K562 (cell line): Measurements from ENCODE around the gene COG2. TPM values are rescaled to one million over a fixed set of nuclear protein-coding genes. Genes with fewer than 3 reads are reported as not detected.

Experiments
- ATAC-seq: fragments of 200-7000 bp; cut with Tn5 transposase; 3 replicates; pipeline ENCODE4 v1.9.1; 2020; ENCODE audit warnings: moderate library complexity
- BruUV-seq: library from RNA; stranded (reverse); fragments of 400-500 nt; replicated peaks from 2 replicates; lab custom pipeline; 2021; lab: Mats Ljungman, UMichigan
- CTCF ChIA-PET: fragments of 300-600 bp; formaldehyde crosslinking; extraction: SDS; loops from one replicate; lab custom pipeline; 2021; ENCODE audit warnings: low intra/inter-chr PET ratio; lab: Yijun Ruan, JAX
- POLR2A ChIA-PET: fragments of 300-600, 350-650 bp; sonication (Branson Sonifier 250); formaldehyde crosslinking; extraction: SDS; loops from one replicate; lab custom pipeline; 2021; ENCODE audit warnings: antibody characterized with exemption, inconsistent platforms; lab: Yijun Ruan, JAX
- DNase-seq, 4 experiments: peaks; one replicate each; pipeline versions ENCODE4 v3.0.0 to v3.0.0-alpha.2; 2011 to 2018; ENCODE audit warnings: low spot score in 3 of 4, mixed read lengths in 3 of 4; ENCODE audit errors: extremely low read depth in 1 of 4
- FAIRE-seq: peaks from 2 replicates; lab custom pipeline; 2011; peaks lifted over from hg19 to GRCh38; lab: Jason Lieb, UNC
- H2AFZ ChIP-seq: 2 replicates; pipeline ENCODE4 v1.6.0; 2011; ENCODE audit warnings: low read depth, low read length, control low read depth, inconsistent platforms
- H3K27ac ChIP-seq: fragments of 200-600 bp; 3 replicates; pipeline ENCODE4 v1.8.0; 2011; ENCODE audit warnings: low read depth, mild to moderate bottlenecking, control low read depth, inconsistent platforms, low read length, moderate library complexity, mixed read lengths; ENCODE audit errors: extremely low read depth
- H3K27me3 ChIP-seq, 2 experiments: fragments of 300-600 bp in 1 of 2; 2 replicates in 1 of 2; 3 replicates in 1 of 2; pipeline versions ENCODE4 v1.6.0 to v1.8.0; 2011; ENCODE audit warnings: inconsistent platforms in 2 of 2, low read length in 2 of 2, mild to moderate bottlenecking in 1 of 2, mixed read lengths in 1 of 2, moderate library complexity in 1 of 2; ENCODE audit not compliant: control insufficient read depth in 2 of 2, insufficient read depth in 2 of 2
- H3K36me3 ChIP-seq: fragments of 300-600 bp; 3 replicates; pipeline ENCODE4 v1.8.0; 2011; ENCODE audit warnings: mild to moderate bottlenecking, low read length, inconsistent platforms; ENCODE audit not compliant: control insufficient read depth, insufficient read depth
- H3K4me1 ChIP-seq, 2 experiments: fragments of 200-600 bp in 1 of 2; replicated peaks in 1 of 2; 2 replicates in 1 of 2; 3 replicates in 1 of 2; pipeline versions ENCODE4 v1.5.1 to v1.8.0; 2011; ENCODE audit warnings: inconsistent platforms in 2 of 2, low read length in 2 of 2, mild to moderate bottlenecking in 1 of 2, mixed read lengths in 1 of 2, moderate library complexity in 1 of 2; ENCODE audit not compliant: control insufficient read depth in 2 of 2, insufficient read depth in 2 of 2
- H3K4me2 ChIP-seq: 2 replicates; pipeline ENCODE4 v1.6.1; 2011; ENCODE audit warnings: low read length, control low read depth, inconsistent platforms, mixed read lengths; ENCODE audit not compliant: insufficient read depth
- H3K4me3 ChIP-seq: fragments of 200-600 bp; sonication (generic), shearing (Covaris generic); 2 replicates; pipeline ENCODE4 v1.5.1; 2016; ENCODE audit warnings: control low read depth, inconsistent platforms
- H3K79me2 ChIP-seq: fragments of 200-600 bp; 3 replicates; pipeline ENCODE4 v1.8.0; 2011; ENCODE audit warnings: low read length, inconsistent platforms; ENCODE audit not compliant: control insufficient read depth, insufficient read depth
- H3K9ac ChIP-seq, 2 experiments: 2 replicates each; pipeline versions ENCODE4 v1.6.0 to v1.6.1; 2011; ENCODE audit warnings: low read depth in 2 of 2, low read length in 2 of 2, control low read depth in 1 of 2, inconsistent platforms in 1 of 2, mild to moderate bottlenecking in 1 of 2, mixed read lengths in 1 of 2; ENCODE audit not compliant: insufficient read depth in 1 of 2
- H3K9me1 ChIP-seq: one replicate; pipeline ENCODE4 v1.6.0; 2011; ENCODE audit warnings: inconsistent platforms, mild to moderate bottlenecking, low read length, moderate library complexity; ENCODE audit not compliant: control insufficient read depth, insufficient read depth
- H3K9me3 ChIP-seq: replicated peaks from 2 replicates; pipeline ENCODE4 v1.5.1; 2011; ENCODE audit warnings: low read depth, low read length, inconsistent platforms; ENCODE audit not compliant: control insufficient read depth, insufficient read depth
- H4K20me1 ChIP-seq: replicated peaks from 2 replicates; pipeline ENCODE4 v1.6.1; 2011; ENCODE audit warnings: low read length, inconsistent platforms, mixed read lengths; ENCODE audit not compliant: control insufficient read depth, insufficient read depth
- CREM ChIP-seq: IDR thresholded peaks from 2 replicates; pipeline ENCODE4 v1.6.1; 2014; ENCODE audit warnings: antibody characterized with exemption, low read depth
- CTCF ChIP-seq, 3 experiments: IDR thresholded peaks in 2 of 3; conservative IDR thresholded peaks in 1 of 3; 2 replicates each; pipeline ENCODE4 v1.5.1; 2011 to 2012; ENCODE audit warnings: low read length in 3 of 3, mild to moderate bottlenecking in 3 of 3, control low read depth in 2 of 3, improper control_type of control experiment in 1 of 3, inconsistent platforms in 1 of 3, low read depth in 1 of 3, mixed read lengths in 1 of 3, moderate library complexity in 1 of 3; ENCODE audit not compliant: insufficient read depth in 2 of 3
- DIDO1 ChIP-seq: fragments of 450-650 bp; IDR thresholded peaks from 2 replicates; pipeline ENCODE4 v1.6.1; 2016; ENCODE audit warnings: low read depth, missing biosample characterization, missing genetic modification characterization
- ELF2 ChIP-seq: fragments of 250-450 bp; sonication (Bioruptor Pico); IDR thresholded peaks from 2 replicates; pipeline ENCODE4 v1.5.0; 2021; ENCODE audit warnings: mild to moderate bottlenecking
- HLTF ChIP-seq: fragments of 450-650 bp; IDR thresholded peaks from 2 replicates; pipeline ENCODE4 v1.6.1; 2016
- MTA1 ChIP-seq: fragments of 450-650 bp; IDR thresholded peaks from 2 replicates; pipeline ENCODE4 v1.6.1; 2017; ENCODE audit warnings: borderline replicate concordance
- PHB2 ChIP-seq: fragments of 450-650 bp; IDR thresholded peaks from 2 replicates; pipeline ENCODE4 v1.6.1; 2017; ENCODE audit warnings: low read depth
- PREB ChIP-seq: sonication (generic); formaldehyde crosslinking; IDR thresholded peaks from 2 replicates; pipeline ENCODE4 v1.8.1; 2023; ENCODE audit warnings: mild to moderate bottlenecking, missing genetic modification reagents
- SP1 ChIP-seq: sonication (generic); formaldehyde crosslinking; IDR thresholded peaks from 2 replicates; pipeline ENCODE4 v1.8.1; 2022; ENCODE audit warnings: mild to moderate bottlenecking, missing genetic modification reagents
- SUPT5H ChIP-seq: fragments of 450-650 bp; IDR thresholded peaks from 2 replicates; pipeline ENCODE4 v1.6.1; 2016
- ZFPM2 ChIP-seq: fragments of 250-450 bp; sonication (Bioruptor Pico); IDR thresholded peaks from 2 replicates; pipeline ENCODE4 v1.5.1; 2022; ENCODE audit warnings: mild to moderate bottlenecking
- ZNF143 ChIP-seq: sonication (generic); formaldehyde crosslinking; IDR thresholded peaks from 2 replicates; pipeline ENCODE4 v1.9.0; 2022; ENCODE audit warnings: mild to moderate bottlenecking, missing genetic modification reagents
- ZNF589 ChIP-seq: fragments of 200-800 bp; sonication (Bioruptor generic); IDR thresholded peaks from 2 replicates; pipeline ENCODE4 v1.6.1; 2016; ENCODE audit warnings: low read depth, missing genetic modification characterization, missing compliant biosample characterization
- ZNF696 ChIP-seq: fragments of 250-450 bp; sonication (Bioruptor Pico); conservative IDR thresholded peaks from 2 replicates; pipeline ENCODE4 v1.4.0; 2020; ENCODE audit warnings: mild to moderate bottlenecking, moderate library complexity
- WGBS: fragments of 100-300 bp; shearing (Covaris generic); methylation state at CpG from one replicate; pipeline ENCODE4 v1.1.6; 2016; ENCODE audit warnings: low coverage, mixed read lengths; ENCODE audit not compliant: insufficient coverage; ENCODE audit errors: missing lambda C conversion rate; 5-methylcytosine and 5-hydroxymethylcytosine counted together
- in situ Hi-C: fragments of 300-500 bp; cut with MboI; formaldehyde crosslinking; loops from 4 replicates; pipeline ENCODE4 v1.15.0; 2018; ENCODE audit warnings: inconsistent platforms, mixed read lengths
- intact Hi-C: fragments of 100-400 bp; cut with micrococcal nuclease; formaldehyde crosslinking; loops from 2 replicates; pipeline ENCODE4 v1.14.2; 2022
- polyA plus RNA-seq, 8 experiments: library from polyadenylated mRNA; depleted of rRNA in 4 of 8; stranded (reverse) in 5 of 8; unstranded in 3 of 8; fragments of >200 nt; fragmentation: Nextera tagmentation in 2 of 8; fragmentation: Illumina TruSeq in 1 of 8; extraction: Ambion mirVana in 2 of 8; extraction: Trizol in 1 of 8; gene quantifications; 2 replicates each; pipeline versions ENCODE4 v1.2.1 to v1.2.3, GENCODE V29; 2011 to 2014; ENCODE audit warnings: inconsistent platforms in 1 of 8, missing spikeins in 1 of 8
- total RNA-seq, 7 experiments: library from RNA; depleted of rRNA in 6 of 7; stranded (reverse); fragments of >200 nt in 6 of 7; fragmentation: Illumina TruSeq in 2 of 7; extraction: Trizol in 2 of 7; gene quantifications; 2 replicates each; pipeline versions ENCODE4 v1.2.1 to v1.2.3, GENCODE V29; 2011 to 2021; ENCODE audit warnings: low replicate concordance in 1 of 7

The COG2 gene
- total and polyA plus RNA-seq, 9 of the 15 experiments (the other 6 are each of a cell fraction or from before 2014, with no cell fraction given) = 22.0 to 51.7 (median 33.3) TPM

- 0 out of 2 replicates have a peak, but pooled peaks have one; percentile 2 for TF ChIP-seq ZNF143 (CRISPR knock-in tag)
- no peak for TF ChIP-seq PHB2
- no peak for TF ChIP-seq SUPT5H
- 0 out of 2 replicates have a peak, but pooled peaks have one; percentile 94 for TF ChIP-seq PREB (CRISPR knock-in tag)
- TF ChIP-seq ZNF589 (CRISPR knock-in tag) = 0 out of 2 replicates have a peak, but pooled peaks have one; percentile 35
- TF ChIP-seq ZFPM2 (CRISPR knock-in tag) = no peak
- 0 out of 2 replicates have a peak, but pooled peaks have one; percentile 14 for TF ChIP-seq HLTF
- TF ChIP-seq DIDO1 (tag) = no peak
- 0 out of 2 replicates have a peak, but pooled peaks have one; percentile 47 for TF ChIP-seq MTA1
Measured at GRCh38 chr1:230641900-230642262, 400 bp upstream of the COG2 start (continued).

GRCh38 chr1:230643908-230644307 lies 1.6 kb downstream of the COG2 start:
- Histone ChIP-seq H3K9me3 (no peaks in the 10 kb centered on the region), H3K27me3 (peaks cover 0 to 13% of the 10 kb centered on the region in 2 experiments; a peak in 4 of 5 replicates), H3K79me2 (peaks cover 64% of the 10 kb centered on the region), H3K9ac (no peak overlapping the region), H3K4me3 (0 out of 2 replicates have a peak overlapping the region, but pooled peaks have one; percentile 97), H3K36me3 (peaks cover 5% of the 10 kb centered on the region), H3K27ac (no peak overlapping the region), H3K4me1 (peaks cover 9 to 37% of the 10 kb centered on the region in 2 experiments; a peak in 4 of 5 replicates), H3K4me2 (peak overlapping the region; percentile 99), H3K9me1 (no peaks in the 10 kb centered on the region), H2AFZ (no peak overlapping the region), H4K20me1 (peaks cover 27% of the 10 kb centered on the region)
- FAIRE-seq = peak; percentile 69
- 50% methylated on average over 4 of the region's 4 CpGs for WGBS
- no TSS peak for BruUV-seq
- no peak for ATAC-seq
- intact Hi-C loops = loop anchor here (10.0 kb wide), 1 partner anchor 221 kb away; the partner anchor contains the start of gene C1orf198
- TF ChIP-seq SP1 (CRISPR knock-in tag) (0 out of 2 replicates have a peak, but pooled peaks have one; percentile 21), CTCF (IDR thresholded peaks at IDR 0.05 in 2 of 3, conservative IDR thresholded peaks at IDR 0.05 in 1 of 3; ENCODE audit: insufficient read depth in 2 of 3, low read depth in 1 of 3, low read length in 3 of 3) (0 out of 6 replicates have a peak, but pooled peaks of 1 of the 3 experiments have one; percentile 4), ZNF696 (CRISPR knock-in tag) (no peak), CREM (0 out of 2 replicates have a peak, but pooled peaks have one; percentile 15), ELF2 (CRISPR knock-in tag) (0 out of 2 replicates have a peak, but pooled peaks have one; percentile 26)
- DNase-seq = peak in 2 of 4 experiments; percentile 40 to 45
- in situ Hi-C loops = no loop called here
- ChIA-PET CTCF (no interaction called here), POLR2A (interaction anchor here (1.0 to 1.1 kb wide), 2 partner anchors 38 to 567 kb away, joined by 3 read pairs; no protein-coding TSS in a partner anchor)
